ENCODE measurements around the gene CTNNA1. TPM values are rescaled to one million over a fixed set of nuclear protein-coding genes. Genes with fewer than 3 reads are reported as not detected.

The CTNNA1 gene
- total RNA-seq, 2 donors from 2014 or later, result 247 to 288 TPM

- TF ChIP-seq CTCF (IDR thresholded peaks at IDR 0.05), result no peak
- H3K27me3 ChIP-seq, result no peaks in the 10 kb centered on the region
- no peak for DNase-seq (ENCODE audit: low spot score)
- H3K36me3 ChIP-seq, result peaks cover 19% of the 10 kb centered on the region
- H3K9me3 ChIP-seq, result no peaks in the 10 kb centered on the region
- peaks cover 0 to 34% of the 10 kb centered on the region in 2 donors for H3K4me1 ChIP-seq
- H3K27ac ChIP-seq, result no peak overlapping the region
- H3K4me3 ChIP-seq, result no peak overlapping the region
Measured at GRCh38 chr5:138783976-138784375, 30.8 kb downstream of the CTNNA1 start.

DNA sequence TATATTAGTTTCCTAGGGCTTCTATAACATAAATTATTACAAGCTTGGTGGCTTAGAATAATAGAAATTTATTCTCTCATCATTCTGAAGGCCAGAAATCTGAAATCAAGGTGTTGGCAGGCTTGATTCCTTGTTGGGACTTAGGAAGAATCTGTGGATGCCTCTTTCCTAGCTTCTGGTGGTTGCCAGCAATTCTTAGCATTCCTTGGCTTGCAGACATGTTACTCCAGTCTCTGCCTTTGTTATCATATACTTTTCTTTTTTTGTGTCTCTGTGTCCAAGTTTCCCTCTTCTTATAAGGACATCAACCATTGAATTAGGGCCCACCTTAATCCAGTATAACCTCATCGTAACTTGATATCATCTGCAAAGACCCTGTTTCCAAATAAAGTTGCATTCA, 31.4 kb downstream of the CTNNA1 start:
- DNase-seq (ENCODE audit: low spot score), result no peak
- H3K27ac ChIP-seq, result no peak overlapping the region
- H3K4me1 ChIP-seq, result peaks cover 0 to 37% of the 10 kb centered on the region in 2 donors
- no peaks in the 10 kb centered on the region for H3K9me3 ChIP-seq
- no peak overlapping the region for H3K4me3 ChIP-seq
- H3K36me3 ChIP-seq, result peaks cover 19% of the 10 kb centered on the region
- TF ChIP-seq CTCF (IDR thresholded peaks at IDR 0.05), result no peak
- no peaks in the 10 kb centered on the region for H3K27me3 ChIP-seq

DNA sequence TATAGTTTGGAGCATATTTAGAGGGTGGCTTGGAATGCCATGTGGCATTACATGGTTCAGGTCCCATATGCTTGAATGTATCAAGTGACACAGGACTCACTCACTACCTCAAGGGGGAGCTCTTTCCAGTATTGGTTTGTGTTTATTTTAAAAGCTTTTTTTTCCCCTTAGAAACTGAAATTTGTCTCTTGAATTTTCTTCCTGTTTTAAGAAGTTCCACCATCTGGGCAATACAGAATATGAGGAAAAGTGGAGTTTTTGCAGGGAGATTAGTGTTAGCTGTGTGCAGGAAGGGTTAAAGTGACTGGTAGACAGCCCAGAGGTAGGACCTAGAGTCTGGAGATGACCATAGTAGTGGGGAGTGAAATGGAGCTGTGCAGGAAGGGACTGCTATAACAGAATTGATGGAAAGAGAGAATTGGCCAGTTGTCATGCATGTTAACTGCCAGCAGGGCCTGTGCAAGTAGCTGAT, 36.6 kb downstream of the CTNNA1 start:
- peaks cover 0 to 66% of the 10 kb centered on the region in 2 donors for H3K4me1 ChIP-seq

DNA sequence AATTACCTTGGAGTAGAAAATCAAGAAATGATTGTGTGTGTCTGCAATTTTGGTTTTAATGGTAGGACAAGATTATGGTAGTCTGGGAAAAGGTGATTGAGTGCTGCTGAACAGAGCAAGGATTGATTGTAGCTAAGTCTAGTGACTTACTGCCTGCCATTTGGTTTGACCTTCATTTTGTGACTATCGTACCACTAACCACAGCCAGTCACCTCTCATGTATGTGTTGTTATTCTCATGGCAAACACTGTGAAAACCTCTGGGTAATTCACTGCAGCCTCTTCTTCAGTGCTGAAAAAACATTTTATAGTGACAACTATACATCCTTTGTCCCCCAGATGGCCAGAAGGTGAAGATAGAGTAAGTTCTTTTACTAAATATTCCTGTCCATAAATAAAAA, 37.5 kb downstream of the CTNNA1 start:
- no peak for DNase-seq (ENCODE audit: low spot score)
- TF ChIP-seq CTCF (IDR thresholded peaks at IDR 0.05), result no peak
- Histone ChIP-seq H3K4me1 (peaks cover 0 to 72% of the 10 kb centered on the region in 2 donors), H3K27ac (no peak overlapping the region), H3K36me3 (no peaks in the 10 kb centered on the region), H3K4me3 (no peak overlapping the region), H3K27me3 (no peaks in the 10 kb centered on the region), H3K9me3 (no peaks in the 10 kb centered on the region)

More for the DNA sequence above, 36.6 kb downstream of the CTNNA1 start:
- peak; percentile 27 to 57 for TF ChIP-seq CTCF (IDR thresholded peaks at IDR 0.05)
- Histone ChIP-seq H3K36me3 (no peaks in the 10 kb centered on the region), H3K27me3 (no peaks in the 10 kb centered on the region), H3K4me3 (no peak overlapping the region), H3K27ac (no peak overlapping the region), H3K9me3 (no peaks in the 10 kb centered on the region)
- no peak for DNase-seq (ENCODE audit: low spot score)

GRCh38 chr5:138792195-138792790, 39.1 kb downstream of the CTNNA1 start:
- no peak for TF ChIP-seq CTCF (IDR thresholded peaks at IDR 0.05)
- DNase-seq (ENCODE audit: low spot score), result no peak
- H3K4me1 ChIP-seq, result peaks cover 0 to 73% of the 10 kb centered on the region in 2 donors
- H3K36me3 ChIP-seq, result no peaks in the 10 kb centered on the region
- no peak overlapping the region for H3K4me3 ChIP-seq
- H3K27ac ChIP-seq, result no peak overlapping the region
- no peaks in the 10 kb centered on the region for H3K9me3 ChIP-seq
- no peaks in the 10 kb centered on the region for H3K27me3 ChIP-seq

- H3K4me3 ChIP-seq, result no peak overlapping the region
- no peak overlapping the region for H3K27ac ChIP-seq
- H3K9me3 ChIP-seq, result no peaks in the 10 kb centered on the region
- H3K4me1 ChIP-seq, result peaks cover 0 to 74% of the 10 kb centered on the region in 2 donors
- no peak for DNase-seq (ENCODE audit: low spot score)
- H3K36me3 ChIP-seq, result no peaks in the 10 kb centered on the region
- H3K27me3 ChIP-seq, result no peaks in the 10 kb centered on the region
- TF ChIP-seq CTCF (IDR thresholded peaks at IDR 0.05), result no peak
Measured at GRCh38 chr5:138793575-138793974, 40.4 kb downstream of the CTNNA1 start.
